HG03565 (cell line): Measurements from ENCODE around the gene LRRC17.
"Not testable (repeated sequence)": the region's sequence is repeated elsewhere in the genome, so short reads cannot be mapped to it uniquely, and the experiment has no call there.

ENCODE experiments used
- ATAC-seq: cut with Tn5 transposase; IDR thresholded peaks from one replicate; pipeline ENCODE4 v1.9.1; 2021; ENCODE audit warnings: mild to moderate bottlenecking, moderate library complexity; ENCODE audit not compliant: unreplicated experiment

LRRC17 gene

DNA sequence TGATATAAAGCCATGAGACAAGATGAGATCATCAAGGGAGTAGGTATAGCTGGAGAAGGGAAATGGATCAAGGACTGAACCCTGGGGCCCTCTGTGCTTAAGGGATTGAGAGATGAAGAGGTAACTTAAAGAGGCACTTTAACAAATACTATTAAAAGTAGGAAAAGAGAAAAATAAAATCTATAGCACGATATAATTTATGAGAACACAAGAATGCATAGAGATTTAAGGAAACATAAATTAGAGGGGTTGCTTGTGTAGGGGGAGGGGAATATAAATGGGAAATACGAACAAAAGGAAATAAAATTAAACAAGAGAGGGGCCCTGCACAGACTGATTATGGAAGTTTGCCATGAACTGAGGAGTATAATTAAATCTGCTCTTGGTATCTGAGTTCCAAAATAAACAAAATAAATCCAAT is 15.6 kb upstream of the LRRC17 start:
- no peak for ATAC-seq

DNA sequence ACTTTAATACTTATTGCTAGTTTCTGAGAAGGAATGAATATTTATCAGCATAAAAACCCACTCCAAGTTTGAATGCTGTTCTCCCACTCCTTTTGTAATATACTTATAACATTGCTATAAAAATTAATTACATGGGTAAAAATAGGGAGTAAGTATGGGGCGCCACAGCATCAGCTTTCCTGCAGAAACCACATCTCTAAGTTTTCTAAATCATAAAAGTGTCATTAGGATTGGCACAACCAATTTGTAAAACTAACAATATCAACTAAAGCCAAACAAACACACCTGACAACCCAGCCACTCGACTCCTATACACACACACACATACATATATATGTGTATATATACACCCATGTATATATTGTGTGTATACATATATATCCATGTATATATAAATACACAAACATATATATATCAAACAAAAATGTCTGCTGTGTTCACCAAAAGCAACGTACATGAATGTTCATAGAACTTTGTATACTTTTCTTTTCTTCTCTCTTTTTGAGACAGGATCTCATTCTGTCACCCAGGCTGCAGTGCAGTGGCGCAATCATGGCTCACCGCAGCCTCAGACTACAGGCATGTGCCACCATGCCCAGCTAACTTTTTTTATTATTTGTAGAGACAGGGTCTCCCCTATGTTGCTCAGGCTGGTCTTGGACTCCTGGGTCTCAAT is 14.8 kb upstream of the LRRC17 start:
- ATAC-seq, result no peak

DNA sequence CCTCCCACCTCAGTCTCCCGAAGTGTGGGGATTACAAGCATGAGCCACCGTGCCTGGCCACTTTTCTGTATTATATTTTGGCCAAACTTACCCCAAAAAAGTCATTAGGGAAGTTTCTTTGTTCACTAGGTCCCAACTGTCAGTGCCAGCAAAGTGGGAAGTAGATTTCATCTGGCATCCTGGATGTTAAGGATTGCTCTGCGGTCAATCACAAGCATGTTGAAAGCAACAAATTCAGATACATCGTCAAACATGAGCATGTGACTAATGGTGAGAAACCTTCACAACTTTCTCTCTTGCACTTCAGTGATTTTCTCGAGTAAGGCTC is 14.3 kb upstream of the LRRC17 start:
- ATAC-seq, result no peak

DNA sequence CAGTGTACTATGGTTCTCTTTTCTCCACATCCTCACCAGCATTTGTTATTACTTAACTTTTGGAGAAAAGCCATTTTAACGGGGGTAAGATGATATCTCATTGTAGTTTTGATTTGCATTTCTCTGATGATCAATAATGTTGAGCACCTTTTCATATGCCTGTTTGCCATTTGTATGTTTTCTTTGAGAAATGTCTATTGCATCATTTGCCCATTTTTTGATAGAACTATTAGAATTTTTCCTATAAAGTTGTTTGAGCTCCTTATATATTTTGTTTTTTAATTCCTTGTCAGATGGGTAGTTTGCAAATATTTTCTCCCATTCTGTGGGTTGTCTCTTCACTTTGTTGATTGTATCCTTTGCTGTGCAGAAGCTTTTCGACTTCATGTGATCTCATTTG is 10.7 kb upstream of the LRRC17 start:
- ATAC-seq, result not testable (repeated sequence)

DNA sequence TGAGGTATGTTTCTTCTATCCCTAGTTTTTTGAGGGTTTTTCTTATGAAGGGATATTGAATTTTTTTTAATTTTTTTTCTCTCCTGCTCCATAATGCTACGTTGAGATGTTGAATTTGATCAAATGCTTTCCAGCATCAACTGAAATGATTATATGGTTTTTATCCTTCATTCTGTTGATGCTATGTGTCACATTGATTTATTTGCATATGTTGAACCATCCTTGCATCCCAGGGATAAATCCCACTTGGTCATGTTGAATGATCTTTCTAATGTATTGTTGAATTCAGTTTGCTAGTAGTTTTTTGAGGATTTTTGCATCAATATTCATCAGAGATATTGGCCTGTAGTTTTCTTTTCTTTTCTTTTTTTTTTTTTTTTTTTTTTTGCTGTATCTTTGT is 9.2 kb upstream of the LRRC17 start:
- not testable (repeated sequence) for ATAC-seq

DNA sequence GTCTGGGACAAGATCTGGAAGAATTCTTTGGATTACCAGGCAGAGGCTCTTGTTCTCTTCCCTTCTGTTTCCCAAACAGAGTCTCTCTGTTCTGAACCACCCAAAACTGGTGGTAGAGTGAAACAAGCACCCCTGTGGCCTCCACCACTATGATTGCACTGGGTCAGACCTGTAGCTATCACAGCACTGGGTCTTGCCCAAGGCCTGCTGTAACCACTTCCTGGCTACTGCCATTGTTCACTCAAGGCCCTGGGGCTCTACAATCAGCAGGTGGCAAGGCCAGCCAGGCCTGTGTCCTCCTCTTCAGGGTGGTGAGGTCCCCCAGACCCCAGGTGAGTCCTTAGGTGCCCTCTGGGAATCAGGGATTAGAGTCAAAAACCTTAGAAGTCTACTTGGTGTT is 4.1 kb upstream of the LRRC17 start:
- ATAC-seq, result no peak

DNA sequence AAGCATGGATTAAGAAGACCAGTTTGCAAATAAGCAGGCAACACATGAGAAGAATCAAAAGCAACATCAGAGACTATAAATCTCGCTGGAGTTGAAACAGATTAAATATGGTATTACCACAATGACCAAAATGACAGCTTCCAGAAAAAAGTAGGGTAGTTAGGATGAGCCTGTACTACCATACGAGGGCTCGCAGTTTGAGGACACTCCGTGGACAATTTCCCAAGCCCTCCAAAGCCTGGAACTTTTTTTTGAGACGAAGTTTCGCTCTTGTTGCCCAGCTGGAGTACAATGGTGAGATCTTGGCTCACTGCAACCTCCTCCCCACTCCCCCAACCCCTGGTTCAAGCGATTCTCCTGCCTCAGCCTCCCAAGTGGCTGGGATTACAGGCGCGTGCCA is 1.0 kb downstream of the LRRC17 start:
- no peak for ATAC-seq

DNA sequence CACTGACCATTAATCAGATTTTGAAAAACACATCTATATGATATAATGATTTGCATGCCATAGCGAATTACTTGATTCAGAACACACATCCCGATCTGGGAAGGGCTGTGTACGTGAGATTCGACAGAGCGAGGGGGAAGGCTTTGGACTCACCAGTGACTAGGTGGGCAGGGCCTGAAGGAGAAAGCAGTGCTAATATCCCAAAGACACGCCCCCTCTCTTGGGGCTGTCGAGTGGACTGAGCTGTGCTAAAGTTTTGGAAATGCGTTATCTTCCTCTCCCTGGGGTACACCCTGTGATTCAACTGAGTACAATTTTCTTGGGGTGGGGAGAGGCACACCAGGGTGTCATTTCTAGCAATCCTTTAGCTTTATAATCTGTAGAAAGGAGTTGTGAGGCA is 1.8 kb downstream of the LRRC17 start:
- no peak for ATAC-seq

DNA sequence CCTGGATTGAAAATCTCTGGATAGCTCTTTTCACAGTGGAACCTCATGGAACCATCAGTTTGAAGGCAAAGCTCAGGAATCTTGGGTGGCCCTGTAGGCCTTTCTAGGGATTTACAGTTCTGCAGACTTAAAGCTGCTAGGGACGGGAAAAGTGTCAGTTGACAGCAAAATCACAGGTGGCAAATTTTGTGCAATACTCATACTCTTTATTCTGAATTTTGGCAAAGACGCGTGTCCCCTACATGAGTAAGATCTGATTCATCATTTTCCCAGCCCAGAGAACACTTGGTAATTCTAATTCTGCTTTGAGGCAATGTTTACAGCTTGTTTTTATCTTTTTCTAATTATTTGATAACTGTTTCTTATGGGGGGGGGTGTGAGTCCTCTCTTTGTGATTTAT is 3.6 kb downstream of the LRRC17 start:
- no peak for ATAC-seq

DNA sequence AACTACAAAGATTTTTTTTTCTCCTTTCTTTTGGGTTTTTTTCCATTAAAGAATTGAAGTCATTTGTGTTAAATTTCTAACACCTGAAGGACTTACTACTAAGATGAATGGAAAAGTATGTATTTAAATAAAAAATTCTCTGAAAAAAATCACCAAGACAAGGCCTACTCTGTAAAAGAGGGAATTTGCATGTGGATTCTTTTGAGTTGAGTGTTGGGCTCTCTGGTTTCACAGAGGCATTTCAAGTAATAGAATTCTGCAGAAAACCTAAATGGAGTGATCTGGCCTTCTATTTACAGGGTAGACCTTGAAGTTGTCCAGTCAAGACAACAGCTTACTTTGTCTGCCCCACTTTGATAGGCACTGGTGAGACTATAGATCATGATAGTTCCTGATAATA is 4.1 kb downstream of the LRRC17 start:
- ATAC-seq, result no peak

DNA sequence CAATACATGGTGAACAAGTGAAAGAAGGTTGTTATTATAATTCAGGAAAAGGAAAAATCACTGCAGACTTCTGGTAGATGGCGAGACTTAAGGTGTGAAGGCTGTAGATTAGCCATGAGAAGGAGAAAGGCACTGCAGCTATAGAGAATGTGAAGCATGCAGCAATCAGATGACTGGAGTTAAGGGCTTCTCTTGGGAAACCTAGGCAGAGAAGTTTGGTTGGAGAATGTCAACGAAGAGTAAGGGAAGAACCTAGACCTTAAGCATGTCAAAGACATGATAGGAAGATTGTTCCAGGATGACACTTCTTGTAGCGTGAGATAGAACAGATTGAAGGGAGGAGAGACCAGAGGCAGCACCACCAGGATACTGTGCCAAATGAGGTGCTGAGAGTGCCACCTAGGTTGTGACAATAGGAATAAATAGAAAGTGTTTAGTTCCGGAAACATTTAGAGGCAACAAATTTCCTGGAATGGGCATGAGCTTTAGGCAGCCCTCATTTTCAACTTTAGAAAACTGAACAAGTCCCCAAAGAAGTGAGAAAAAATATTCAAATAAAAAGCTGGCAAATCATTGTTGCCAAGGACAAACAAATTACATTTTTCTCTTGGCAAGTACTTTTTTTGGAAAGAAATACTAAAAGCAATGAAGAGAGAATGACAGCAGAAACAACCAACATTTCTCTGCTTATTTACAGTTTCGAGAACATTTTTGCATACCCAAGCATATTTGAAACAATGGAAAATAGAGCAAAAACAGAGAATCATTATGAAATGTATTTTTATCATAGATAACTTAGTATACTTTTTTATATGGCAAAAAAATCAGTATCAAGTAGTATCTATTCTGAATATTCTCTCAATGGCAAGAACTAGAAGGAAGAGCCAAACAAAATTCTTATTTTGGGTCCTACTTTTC is 4.9 kb downstream of the LRRC17 start:
- no peak for ATAC-seq

DNA sequence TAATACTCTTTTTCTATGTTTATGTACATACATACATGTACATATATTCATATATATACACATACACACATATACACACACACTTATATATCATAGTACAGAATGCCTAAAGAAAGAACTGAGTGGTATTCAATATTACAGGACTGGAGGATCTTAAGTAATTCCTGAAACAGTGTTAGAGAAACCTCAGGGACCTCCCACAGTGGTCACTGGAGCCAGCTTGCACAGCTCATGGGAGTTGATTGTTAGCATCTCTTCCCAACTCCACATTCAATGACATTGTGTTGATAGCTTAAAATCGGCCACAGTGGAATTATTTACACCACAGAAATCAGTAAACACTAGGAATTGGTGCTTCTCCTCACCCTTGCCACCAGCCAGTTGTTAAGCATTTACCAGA is 6.0 kb downstream of the LRRC17 start:
- no peak for ATAC-seq

DNA sequence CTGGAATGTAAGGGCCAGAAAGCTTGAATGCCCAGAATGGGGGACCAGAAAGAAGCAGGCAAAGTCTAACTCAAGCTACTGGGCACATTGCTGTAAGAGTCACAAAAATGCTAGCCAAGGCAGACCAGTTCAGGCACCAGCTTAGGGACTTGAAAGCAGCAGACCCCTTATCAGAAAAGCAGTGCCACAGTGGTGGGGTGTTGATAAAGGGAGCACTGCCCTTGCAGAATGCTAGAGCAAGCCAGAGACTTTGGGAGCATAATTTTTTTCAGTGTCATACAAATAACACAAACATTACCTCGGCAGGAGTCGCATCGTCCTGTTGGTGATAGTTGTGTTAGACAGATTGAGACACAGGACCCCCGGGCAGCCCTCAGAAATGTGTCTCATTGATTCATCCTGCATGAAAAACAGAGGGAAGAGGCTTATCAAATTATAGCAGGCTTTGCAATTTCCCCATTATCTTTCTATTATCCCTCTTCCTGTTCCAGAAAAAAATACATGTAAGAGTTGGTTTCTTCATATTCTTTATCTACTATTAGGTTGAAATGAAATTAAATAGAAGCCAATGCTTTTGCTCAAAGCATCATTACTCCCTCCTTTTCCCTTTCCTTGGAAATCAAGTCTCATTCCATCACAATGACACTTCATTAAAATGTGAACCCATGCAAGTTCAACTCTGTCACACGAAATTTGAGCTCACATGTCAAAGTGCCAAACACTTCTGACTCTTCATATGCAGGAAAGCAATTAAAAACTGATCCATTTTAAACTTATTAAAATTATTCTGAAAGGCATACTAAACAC is 13.4 kb downstream of the LRRC17 start:
- no peak for ATAC-seq

DNA sequence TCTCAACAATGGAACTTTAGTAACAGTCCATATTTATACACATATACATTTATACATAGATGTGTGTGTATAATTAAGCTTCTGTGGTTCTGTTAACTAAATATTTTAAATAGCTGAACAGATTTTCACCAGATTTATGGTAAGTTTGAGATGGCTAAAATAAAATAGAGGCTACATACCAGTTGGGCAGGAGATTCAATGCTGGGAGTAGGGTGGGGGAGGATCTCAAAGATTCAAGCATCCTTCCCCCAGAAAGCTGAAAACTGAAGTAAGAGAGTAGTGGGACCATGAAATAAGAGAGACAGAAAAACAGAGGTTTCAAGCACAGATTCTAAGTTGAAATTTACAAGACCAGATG is 14.0 kb downstream of the LRRC17 start:
- ATAC-seq, result no peak

DNA sequence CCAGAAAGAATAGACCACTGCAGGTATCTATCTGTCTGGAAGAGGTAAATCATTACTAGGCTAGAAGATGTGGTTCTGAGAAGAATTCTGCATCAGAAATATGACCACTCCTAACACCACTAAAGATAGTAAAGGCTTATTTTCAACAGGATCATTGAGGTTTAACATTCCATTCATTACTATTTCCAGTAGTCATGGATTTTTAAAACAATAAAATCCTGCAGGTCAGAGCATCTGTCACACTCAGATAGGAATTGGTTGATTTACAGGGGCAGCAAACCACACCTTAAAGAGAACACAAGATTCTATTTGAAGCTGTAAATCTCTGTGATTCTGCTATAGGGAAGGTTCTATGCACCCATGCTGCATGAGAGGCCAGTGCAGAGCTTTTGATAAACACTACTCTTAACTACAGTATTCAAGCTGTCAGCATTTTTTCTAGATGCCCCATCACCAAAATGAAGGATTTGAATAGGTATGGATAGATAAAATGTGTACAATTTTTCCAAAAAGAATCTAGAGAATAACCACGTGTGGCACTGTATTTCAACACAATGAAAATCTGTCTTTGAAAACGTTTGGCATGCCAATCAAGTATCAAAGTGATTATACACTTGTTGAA is 14.6 kb downstream of the LRRC17 start:
- ATAC-seq, result no peak

DNA sequence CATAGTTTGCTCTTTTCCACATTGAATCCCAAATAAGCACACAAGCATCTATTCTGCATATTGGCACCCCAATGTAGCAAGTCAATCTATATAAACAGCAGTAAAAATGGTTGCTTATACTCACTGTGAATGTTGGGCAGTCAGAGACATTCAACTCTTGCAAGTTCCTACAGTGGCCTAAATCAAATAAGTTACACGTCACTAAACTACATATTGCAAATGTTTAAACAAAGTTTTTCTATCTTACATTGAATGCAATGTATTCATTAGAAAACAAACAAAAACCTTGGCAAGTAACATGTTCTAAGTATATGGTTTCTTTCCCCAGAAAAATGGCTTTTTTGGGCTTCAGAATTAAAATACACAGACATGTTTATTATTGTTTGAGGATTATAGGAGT is 19.0 kb downstream of the LRRC17 start:
- no peak for ATAC-seq

DNA sequence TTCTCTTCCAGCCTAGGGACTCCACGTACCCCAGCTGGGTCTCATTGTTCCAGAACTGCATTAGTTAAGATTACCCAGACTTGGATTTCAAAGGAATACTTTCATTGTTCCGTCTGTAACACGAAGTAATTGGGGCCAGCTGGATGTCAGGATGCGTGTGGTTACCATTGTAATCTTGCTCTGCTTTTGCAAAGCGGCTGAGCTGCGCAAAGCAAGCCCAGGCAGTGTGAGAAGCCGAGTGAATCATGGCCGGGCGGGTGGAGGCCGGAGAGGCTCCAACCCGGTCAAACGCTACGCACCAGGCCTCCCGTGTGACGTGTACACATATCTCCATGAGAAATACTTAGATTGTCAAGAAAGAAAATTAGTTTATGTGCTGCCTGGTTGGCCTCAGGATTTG is 21.0 kb downstream of the LRRC17 start:
- ATAC-seq, result no peak

DNA sequence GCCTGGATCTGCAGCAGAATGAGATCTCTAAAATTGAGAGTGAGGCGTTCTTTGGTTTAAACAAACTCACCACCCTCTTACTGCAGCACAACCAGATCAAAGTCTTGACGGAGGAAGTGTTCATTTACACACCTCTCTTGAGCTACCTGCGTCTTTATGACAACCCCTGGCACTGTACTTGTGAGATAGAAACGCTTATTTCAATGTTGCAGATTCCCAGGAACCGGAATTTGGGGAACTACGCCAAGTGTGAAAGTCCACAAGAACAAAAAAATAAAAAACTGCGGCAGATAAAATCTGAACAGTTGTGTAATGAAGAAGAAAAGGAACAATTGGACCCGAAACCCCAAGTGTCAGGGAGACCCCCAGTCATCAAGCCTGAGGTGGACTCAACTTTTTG is 21.4 kb downstream of the LRRC17 start:
- ATAC-seq, result no peak

DNA sequence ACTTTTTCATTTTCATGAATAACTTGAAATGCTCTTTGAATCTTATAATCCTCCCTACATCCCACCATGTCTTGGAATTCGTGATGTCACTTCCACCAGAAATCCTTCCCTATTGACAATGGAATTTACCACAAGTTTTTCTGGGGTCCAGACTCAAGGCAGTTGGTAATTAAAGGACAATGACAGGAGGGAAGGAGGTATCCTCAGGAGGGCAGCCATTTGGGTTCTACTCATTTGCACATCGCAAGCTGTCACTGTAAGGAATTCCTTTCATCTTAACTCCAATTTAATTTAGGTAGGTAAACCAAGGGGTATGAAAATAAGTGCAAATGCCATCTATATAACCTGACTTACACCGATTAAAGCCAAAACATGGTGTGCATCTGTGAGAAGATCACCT is 21.9 kb downstream of the LRRC17 start:
- ATAC-seq, result no peak

DNA sequence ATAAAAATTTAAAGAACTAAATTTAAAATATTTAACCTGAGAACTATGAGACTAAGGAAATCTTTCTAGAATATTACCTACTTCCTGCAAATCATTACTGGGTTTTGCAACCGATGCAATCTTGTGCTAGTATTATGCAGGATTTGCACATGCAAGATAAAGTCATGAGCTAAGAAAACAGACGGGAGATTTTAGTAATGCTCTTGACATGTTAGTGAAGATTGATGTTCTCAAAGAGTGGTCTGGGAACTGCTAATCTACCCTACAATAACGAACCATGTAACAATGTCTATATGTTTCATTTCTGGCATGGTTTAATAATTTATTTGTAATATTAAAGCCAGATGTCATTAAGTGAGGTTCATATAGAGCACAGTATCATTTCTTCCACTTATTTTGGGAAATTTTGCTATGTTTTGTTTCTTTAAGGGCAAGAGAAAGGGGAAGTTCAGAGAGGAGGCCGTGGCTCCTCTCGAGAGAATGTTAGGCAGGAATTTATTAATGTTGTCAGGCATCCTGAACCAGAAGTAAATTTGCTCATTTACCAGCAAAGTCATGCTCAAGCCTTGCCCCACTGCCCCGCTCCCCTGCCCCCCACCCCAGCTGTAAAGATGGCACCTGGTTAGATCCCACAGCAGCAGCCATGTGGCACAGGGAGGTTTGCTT is 22.8 kb downstream of the LRRC17 start:
- no peak for ATAC-seq

DNA sequence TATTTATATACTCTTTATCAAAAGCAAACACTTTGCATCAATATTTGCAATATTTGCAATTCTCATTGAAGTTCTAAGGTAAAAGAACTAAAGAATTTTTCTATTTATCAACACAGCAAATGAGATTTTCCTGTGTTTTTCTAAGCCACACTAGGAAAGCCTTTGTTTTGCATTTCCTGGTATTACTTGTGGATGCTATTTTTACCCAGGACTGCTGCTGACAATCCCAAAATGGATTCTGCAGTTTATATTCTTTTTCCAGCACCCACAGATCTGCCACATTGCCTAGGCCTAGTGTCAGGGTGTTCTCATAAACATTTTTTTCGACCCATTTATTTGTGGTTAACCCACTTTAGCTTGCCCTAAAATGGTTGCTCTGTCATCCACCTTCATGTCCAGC is 25.9 kb downstream of the LRRC17 start:
- no peak for ATAC-seq
